Epithelial cell of proximal tubule (primary cell): ENCODE measurements around the gene ARMH4. TPM values are rescaled to one million over a fixed set of nuclear protein-coding genes. Genes with fewer than 3 reads are reported as not detected.
A peak's percentile ranks its signal among the peaks of the same experiment; 100 is the strongest.

ENCODE experiments used
- DNase-seq: peaks from one replicate; pipeline ENCODE4 v3.0.0-alpha.2; 2011; ENCODE audit warnings: low read depth
- H3K4me3 ChIP-seq: 2 replicates; pipeline ENCODE4 v1.5.1; 2011; ENCODE audit warnings: low read depth, mild to moderate bottlenecking, low read length
- CTCF ChIP-seq: conservative IDR thresholded peaks from 2 replicates; pipeline ENCODE4 v1.5.1; 2012; ENCODE audit warnings: low read depth, mild to moderate bottlenecking, low read length
- total RNA-seq: library from RNA; depleted of rRNA; stranded (reverse); fragments of >200 nt; gene quantifications from 2 replicates; pipeline ENCODE4 v1.2.3, GENCODE V29; 2015

Gene ARMH4
- total RNA-seq, 1 donor from 2014 or later = 4.4 TPM

- H3K4me3 ChIP-seq = no peak overlapping the region
- DNase-seq = no peak
- TF ChIP-seq CTCF = no peak
Measured at GRCh38 chr14:58026219-58026618, 125.8 kb downstream of the ARMH4 start.

GRCh38 chr14:58014778-58015177 lies 137.2 kb downstream of the ARMH4 start:
- no peak for DNase-seq
- TF ChIP-seq CTCF = peak; percentile 4
- no peak overlapping the region for H3K4me3 ChIP-seq

GRCh38 chr14:58002618-58003017 lies 149.4 kb downstream of the ARMH4 start:
- no peak overlapping the region for H3K4me3 ChIP-seq
- no peak for DNase-seq
- TF ChIP-seq CTCF = no peak

DNA sequence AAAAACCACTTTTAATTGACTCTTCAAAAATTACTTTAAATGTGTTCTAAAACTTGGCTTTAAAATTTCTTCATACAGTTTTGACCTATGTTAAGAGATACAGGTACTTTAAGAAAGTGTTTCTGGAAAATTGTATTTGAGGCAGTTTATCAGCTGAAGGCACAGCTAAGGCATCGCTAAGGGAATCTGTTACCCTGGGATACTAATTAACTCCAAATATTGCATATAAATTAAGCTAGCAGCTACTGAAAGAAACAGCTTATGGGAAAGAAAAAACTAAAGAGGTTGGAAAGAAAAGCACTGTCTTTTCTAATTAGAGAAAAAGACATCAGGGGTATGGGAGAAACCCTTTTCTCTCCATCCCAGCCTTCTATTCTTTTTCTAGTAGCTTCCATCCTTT lies 152.0 kb downstream of the ARMH4 start:
- no peak overlapping the region for H3K4me3 ChIP-seq
- TF ChIP-seq CTCF = no peak
- no peak for DNase-seq

GRCh38 chr14:57999471-57999870 lies 152.5 kb downstream of the ARMH4 start:
- DNase-seq = no peak
- TF ChIP-seq CTCF = no peak

DNA sequence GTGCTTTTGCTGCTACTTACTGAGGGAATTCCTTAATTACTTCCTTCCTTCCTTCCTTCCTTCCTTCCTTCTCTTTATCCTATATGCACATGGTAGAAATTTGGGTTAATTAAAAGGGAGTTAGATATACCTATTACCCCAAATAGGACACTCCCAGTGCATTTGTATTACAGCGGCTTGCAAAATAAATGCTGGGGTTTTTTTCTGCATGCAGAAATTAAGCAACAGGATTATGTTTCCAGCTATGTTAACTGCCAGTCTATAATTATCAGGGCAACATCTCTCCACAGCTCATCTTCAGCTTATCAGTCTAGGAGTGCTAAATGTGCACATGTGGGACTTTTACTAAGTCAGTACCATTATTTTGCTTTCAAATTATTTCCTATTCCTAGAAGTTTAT lies 153.2 kb downstream of the ARMH4 start:
- no peak for TF ChIP-seq CTCF
- no peak for DNase-seq
- no peak overlapping the region for H3K4me3 ChIP-seq

More at GRCh38 chr14:57999471-57999870, 152.5 kb downstream of the ARMH4 start:
- H3K4me3 ChIP-seq = no peak overlapping the region

GRCh38 chr14:57991353-57991752 lies 160.7 kb downstream of the ARMH4 start:
- no peak for TF ChIP-seq CTCF
- DNase-seq = no peak
- no peak overlapping the region for H3K4me3 ChIP-seq
